ENCODE measurements around the gene PTGES.
"Not testable (repeated sequence)": the region's sequence is repeated elsewhere in the genome, so short reads cannot be mapped to it uniquely, and the experiment has no call there.

Gene PTGES

GRCh38 chr9:129752900-129753729 lies at the start of gene PTGES:
Gene PTGES, minus strand, starts transcription at chr9:129753042. Its CDS starts 30 bp downstream, at chr9:129753012.
- Histone ChIP-seq H3K36me3 (ENCODE audit: insufficient read depth, low read length) (no peaks in the 10 kb centered on the region), H3K9me3 (ENCODE audit: low read length) (no peaks in the 10 kb centered on the region), H2AFZ (ENCODE audit: low read depth, low read length) (peak within 1 kb of the TSS; percentile 47), H3K27me3 (ENCODE audit: insufficient read depth, low read length) (peaks cover 24% of the 10 kb centered on the region), H3K4me3 (ENCODE audit: low read length) (no peak within 1 kb of the TSS), H3K4me1 (ENCODE audit: insufficient read depth, low read length) (peaks cover 11% of the 10 kb centered on the region)

- Histone ChIP-seq H3K36me3 (ENCODE audit: insufficient read depth, low read length) (no peaks in the 10 kb centered on the region), H3K27me3 (ENCODE audit: insufficient read depth, low read length) (no peaks in the 10 kb centered on the region), H2AFZ (ENCODE audit: low read depth, low read length) (no peak overlapping the region), H3K9me3 (ENCODE audit: low read length) (no peaks in the 10 kb centered on the region), H3K4me3 (ENCODE audit: low read length) (no peak overlapping the region), H3K4me1 (ENCODE audit: insufficient read depth, low read length) (peaks cover 9% of the 10 kb centered on the region)
Measured at GRCh38 chr9:129801504-129801903, 48.7 kb upstream of the PTGES start.

- Histone ChIP-seq H3K9me3 (ENCODE audit: low read length) (no peaks in the 10 kb centered on the region), H3K4me1 (ENCODE audit: insufficient read depth, low read length) (peaks cover 5% of the 10 kb centered on the region), H2AFZ (ENCODE audit: low read depth, low read length) (no peak overlapping the region), H3K36me3 (ENCODE audit: insufficient read depth, low read length) (no peaks in the 10 kb centered on the region), H3K4me3 (ENCODE audit: low read length) (no peak overlapping the region), H3K27me3 (ENCODE audit: insufficient read depth, low read length) (peaks cover 15% of the 10 kb centered on the region)
Measured at GRCh38 chr9:129798973-129799372, 46.1 kb upstream of the PTGES start.

- peaks cover 15% of the 10 kb centered on the region for H3K27me3 ChIP-seq (ENCODE audit: insufficient read depth, low read length)
- H3K4me1 ChIP-seq (ENCODE audit: insufficient read depth, low read length); H3K9me3 ChIP-seq (ENCODE audit: low read length); H2AFZ ChIP-seq (ENCODE audit: low read depth, low read length); H3K4me3 ChIP-seq (ENCODE audit: low read length); H3K36me3 ChIP-seq (ENCODE audit: insufficient read depth, low read length): not testable (repeated sequence)
Measured at GRCh38 chr9:129796029-129796428, 43.2 kb upstream of the PTGES start.

GRCh38 chr9:129794549-129794948 lies 41.7 kb upstream of the PTGES start:
- H3K4me1 ChIP-seq (ENCODE audit: insufficient read depth, low read length), result no peaks in the 10 kb centered on the region
- no peak overlapping the region for H3K4me3 ChIP-seq (ENCODE audit: low read length)
- H3K27me3 ChIP-seq (ENCODE audit: insufficient read depth, low read length), result peaks cover 15% of the 10 kb centered on the region
- H2AFZ ChIP-seq (ENCODE audit: low read depth, low read length), result no peak overlapping the region
- H3K36me3 ChIP-seq (ENCODE audit: insufficient read depth, low read length), result no peaks in the 10 kb centered on the region
- no peaks in the 10 kb centered on the region for H3K9me3 ChIP-seq (ENCODE audit: low read length)

GRCh38 chr9:129786481-129786880 lies 33.6 kb upstream of the PTGES start:
- Histone ChIP-seq H3K4me1 (ENCODE audit: insufficient read depth, low read length) (no peaks in the 10 kb centered on the region), H3K27me3 (ENCODE audit: insufficient read depth, low read length) (no peaks in the 10 kb centered on the region), H3K36me3 (ENCODE audit: insufficient read depth, low read length) (no peaks in the 10 kb centered on the region), H3K4me3 (ENCODE audit: low read length) (no peak overlapping the region), H3K9me3 (ENCODE audit: low read length) (no peaks in the 10 kb centered on the region), H2AFZ (ENCODE audit: low read depth, low read length) (no peak overlapping the region)

GRCh38 chr9:129785866-129786265 lies 33.0 kb upstream of the PTGES start:
- no peaks in the 10 kb centered on the region for H3K4me1 ChIP-seq (ENCODE audit: insufficient read depth, low read length)
- H2AFZ ChIP-seq (ENCODE audit: low read depth, low read length), result no peak overlapping the region
- no peaks in the 10 kb centered on the region for H3K27me3 ChIP-seq (ENCODE audit: insufficient read depth, low read length)
- no peaks in the 10 kb centered on the region for H3K36me3 ChIP-seq (ENCODE audit: insufficient read depth, low read length)
- no peaks in the 10 kb centered on the region for H3K9me3 ChIP-seq (ENCODE audit: low read length)
- no peak overlapping the region for H3K4me3 ChIP-seq (ENCODE audit: low read length)

GRCh38 chr9:129784970-129785369 lies 32.1 kb upstream of the PTGES start:
- H3K27me3 ChIP-seq (ENCODE audit: insufficient read depth, low read length); H3K36me3 ChIP-seq (ENCODE audit: insufficient read depth, low read length); H3K4me3 ChIP-seq (ENCODE audit: low read length); H2AFZ ChIP-seq (ENCODE audit: low read depth, low read length); H3K9me3 ChIP-seq (ENCODE audit: low read length); H3K4me1 ChIP-seq (ENCODE audit: insufficient read depth, low read length): not testable (repeated sequence)

GRCh38 chr9:129783516-129784361 lies 30.9 kb upstream of the PTGES start:
- no peaks in the 10 kb centered on the region for H3K9me3 ChIP-seq (ENCODE audit: low read length)
- H2AFZ ChIP-seq (ENCODE audit: low read depth, low read length), result no peak overlapping the region
- H3K4me3 ChIP-seq (ENCODE audit: low read length), result no peak overlapping the region
- H3K36me3 ChIP-seq (ENCODE audit: insufficient read depth, low read length), result no peaks in the 10 kb centered on the region
- no peaks in the 10 kb centered on the region for H3K27me3 ChIP-seq (ENCODE audit: insufficient read depth, low read length)
- no peaks in the 10 kb centered on the region for H3K4me1 ChIP-seq (ENCODE audit: insufficient read depth, low read length)

- H2AFZ ChIP-seq (ENCODE audit: low read depth, low read length), result no peak overlapping the region
- no peak overlapping the region for H3K4me3 ChIP-seq (ENCODE audit: low read length)
- H3K4me1 ChIP-seq (ENCODE audit: insufficient read depth, low read length), result peaks cover 8% of the 10 kb centered on the region
- H3K36me3 ChIP-seq (ENCODE audit: insufficient read depth, low read length), result no peaks in the 10 kb centered on the region
- no peaks in the 10 kb centered on the region for H3K9me3 ChIP-seq (ENCODE audit: low read length)
- no peaks in the 10 kb centered on the region for H3K27me3 ChIP-seq (ENCODE audit: insufficient read depth, low read length)
Measured at GRCh38 chr9:129781981-129782380, 29.1 kb upstream of the PTGES start.

- Histone ChIP-seq H2AFZ (ENCODE audit: low read depth, low read length) (no peak overlapping the region), H3K4me1 (ENCODE audit: insufficient read depth, low read length) (peaks cover 13% of the 10 kb centered on the region), H3K36me3 (ENCODE audit: insufficient read depth, low read length) (no peaks in the 10 kb centered on the region), H3K4me3 (ENCODE audit: low read length) (no peak overlapping the region), H3K27me3 (ENCODE audit: insufficient read depth, low read length) (no peaks in the 10 kb centered on the region), H3K9me3 (ENCODE audit: low read length) (no peaks in the 10 kb centered on the region)
Measured at GRCh38 chr9:129781131-129781530, 28.3 kb upstream of the PTGES start.

GRCh38 chr9:129779560-129780190 lies 26.8 kb upstream of the PTGES start:
- Histone ChIP-seq H3K36me3 (ENCODE audit: insufficient read depth, low read length) (no peaks in the 10 kb centered on the region), H3K4me3 (ENCODE audit: low read length) (no peak overlapping the region), H3K4me1 (ENCODE audit: insufficient read depth, low read length) (peaks cover 13% of the 10 kb centered on the region), H3K27me3 (ENCODE audit: insufficient read depth, low read length) (no peaks in the 10 kb centered on the region), H2AFZ (ENCODE audit: low read depth, low read length) (no peak overlapping the region), H3K9me3 (ENCODE audit: low read length) (no peaks in the 10 kb centered on the region)

GRCh38 chr9:129778469-129778868 lies 25.6 kb upstream of the PTGES start:
- H3K27me3 ChIP-seq (ENCODE audit: insufficient read depth, low read length), result no peaks in the 10 kb centered on the region
- no peaks in the 10 kb centered on the region for H3K9me3 ChIP-seq (ENCODE audit: low read length)
- H3K4me1 ChIP-seq (ENCODE audit: insufficient read depth, low read length), result peaks cover 13% of the 10 kb centered on the region
- no peak overlapping the region for H3K4me3 ChIP-seq (ENCODE audit: low read length)
- no peak overlapping the region for H2AFZ ChIP-seq (ENCODE audit: low read depth, low read length)
- no peaks in the 10 kb centered on the region for H3K36me3 ChIP-seq (ENCODE audit: insufficient read depth, low read length)

Measured in neuron (in vitro differentiated cells).